ENCODE measurements around the gene TEX13A. TPM values are rescaled to one million over a fixed set of nuclear protein-coding genes. Genes with fewer than 3 reads are reported as not detected.

The TEX13A gene
- total RNA-seq, 4 donors from 2014 or later: not detected

DNA sequence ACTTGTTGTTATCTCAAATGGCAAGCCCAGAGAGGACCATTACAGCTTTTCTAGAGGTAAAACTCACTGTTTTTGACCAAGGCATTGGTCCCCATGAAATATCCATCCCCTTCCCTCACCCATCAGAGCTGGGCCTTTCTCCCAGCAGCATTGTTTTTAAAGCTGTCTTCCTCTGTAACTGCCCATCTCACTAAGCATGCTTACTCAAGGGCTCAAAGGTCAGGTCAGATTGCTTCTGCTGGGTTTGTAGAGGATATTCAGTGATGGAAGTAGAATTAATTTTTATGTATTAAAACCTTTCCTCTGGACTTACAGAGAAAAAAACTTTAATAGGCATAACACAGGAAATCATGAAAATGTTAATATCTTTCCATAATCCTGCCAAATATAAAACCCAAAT is 11.1 kb downstream of the TEX13A start:
- TF ChIP-seq, protein P1, sequence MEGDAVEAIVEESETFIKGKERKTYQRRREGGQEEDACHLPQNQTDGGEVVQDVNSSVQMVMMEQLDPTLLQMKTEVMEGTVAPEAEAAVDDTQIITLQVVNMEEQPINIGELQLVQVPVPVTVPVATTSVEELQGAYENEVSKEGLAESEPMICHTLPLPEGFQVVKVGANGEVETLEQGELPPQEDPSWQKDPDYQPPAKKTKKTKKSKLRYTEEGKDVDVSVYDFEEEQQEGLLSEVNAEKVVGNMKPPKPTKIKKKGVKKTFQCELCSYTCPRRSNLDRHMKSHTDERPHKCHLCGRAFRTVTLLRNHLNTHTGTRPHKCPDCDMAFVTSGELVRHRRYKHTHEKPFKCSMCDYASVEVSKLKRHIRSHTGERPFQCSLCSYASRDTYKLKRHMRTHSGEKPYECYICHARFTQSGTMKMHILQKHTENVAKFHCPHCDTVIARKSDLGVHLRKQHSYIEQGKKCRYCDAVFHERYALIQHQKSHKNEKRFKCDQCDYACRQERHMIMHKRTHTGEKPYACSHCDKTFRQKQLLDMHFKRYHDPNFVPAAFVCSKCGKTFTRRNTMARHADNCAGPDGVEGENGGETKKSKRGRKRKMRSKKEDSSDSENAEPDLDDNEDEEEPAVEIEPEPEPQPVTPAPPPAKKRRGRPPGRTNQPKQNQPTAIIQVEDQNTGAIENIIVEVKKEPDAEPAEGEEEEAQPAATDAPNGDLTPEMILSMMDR (IDR thresholded peaks at IDR 0.05): no peak
- no peak for TF ChIP-seq POLR2A (IDR thresholded peaks at IDR 0.05)
- DNase-seq (ENCODE audit: low spot score in 2 of 2): no peak
- H3K4me3 ChIP-seq (ENCODE audit: low read depth, poor library complexity, severe bottlenecking): no peak overlapping the region
- intact Hi-C loops (cut with DNase I; ENCODE audit: low total_unique reads): no loop called here

DNA sequence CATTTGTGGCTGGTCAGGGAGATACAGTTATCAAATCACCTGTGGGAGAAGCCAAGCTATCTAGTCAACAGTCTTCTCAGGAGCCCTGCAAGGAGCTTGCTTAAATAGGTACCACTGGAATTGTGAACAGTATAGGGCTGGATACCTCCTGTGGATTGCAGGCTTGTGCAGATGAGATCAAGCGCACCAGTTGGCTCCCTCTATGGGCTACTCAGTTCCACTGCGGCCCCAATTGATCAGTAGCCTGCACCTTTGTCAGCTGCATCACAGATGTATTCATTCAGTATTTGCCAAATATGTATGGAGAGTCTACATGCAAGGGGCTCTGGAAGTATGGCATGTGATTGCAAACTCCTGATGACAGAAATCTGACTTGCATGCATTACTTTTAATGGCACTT is 28.6 kb downstream of the TEX13A start:
- H3K4me3 ChIP-seq (ENCODE audit: low read depth, poor library complexity, severe bottlenecking): no peak overlapping the region
- no peak for TF ChIP-seq POLR2A (IDR thresholded peaks at IDR 0.05)
- TF ChIP-seq, protein P1 (IDR thresholded peaks at IDR 0.05): no peak
- WGBS, 2 donors: 14 to 60% methylated on average over 1 to 2 of the region's 2 CpGs
- intact Hi-C loops (cut with DNase I; ENCODE audit: low total_unique reads): no loop called here
- no peak for DNase-seq (ENCODE audit: low spot score in 2 of 2)

DNA sequence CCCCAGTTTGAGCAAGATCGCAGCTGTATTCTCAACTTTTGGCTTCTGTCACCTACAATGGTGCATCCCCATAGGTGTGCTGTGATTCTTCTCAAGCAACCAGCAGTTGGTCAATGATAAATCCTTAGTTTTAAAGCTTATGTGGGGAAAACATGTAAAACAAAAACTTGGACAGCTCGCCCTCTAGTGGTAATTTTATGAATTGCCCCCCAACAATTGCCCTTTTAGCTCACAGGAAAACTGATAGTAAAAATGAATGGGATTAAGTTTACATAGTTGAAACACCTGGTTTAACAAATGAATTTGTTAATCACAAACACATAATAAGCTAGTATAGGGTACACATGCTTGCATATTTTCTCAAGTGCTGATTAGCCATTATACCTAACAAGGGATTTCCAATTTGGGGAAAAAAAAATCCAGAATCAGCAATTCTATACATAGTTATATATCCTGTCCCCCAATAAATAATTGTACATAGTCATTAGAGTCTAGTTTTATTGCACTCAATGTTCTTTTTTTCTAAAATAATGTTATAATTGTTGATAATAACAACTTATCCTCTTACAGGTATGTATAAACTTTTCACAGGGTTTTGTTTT is 30.1 kb downstream of the TEX13A start:
- DNase-seq (ENCODE audit: low spot score in 2 of 2): peak in 1 of 2 donors; percentile 11
- intact Hi-C loops (cut with DNase I; ENCODE audit: low total_unique reads): no loop called here
- TF ChIP-seq, protein P1 (IDR thresholded peaks at IDR 0.05): no peak
- TF ChIP-seq POLR2A (IDR thresholded peaks at IDR 0.05): no peak
- 0 to 4% methylated on average over 2 of the region's 2 CpGs for WGBS, 2 donors
- no peak overlapping the region for H3K4me3 ChIP-seq (ENCODE audit: low read depth, poor library complexity, severe bottlenecking)

DNA sequence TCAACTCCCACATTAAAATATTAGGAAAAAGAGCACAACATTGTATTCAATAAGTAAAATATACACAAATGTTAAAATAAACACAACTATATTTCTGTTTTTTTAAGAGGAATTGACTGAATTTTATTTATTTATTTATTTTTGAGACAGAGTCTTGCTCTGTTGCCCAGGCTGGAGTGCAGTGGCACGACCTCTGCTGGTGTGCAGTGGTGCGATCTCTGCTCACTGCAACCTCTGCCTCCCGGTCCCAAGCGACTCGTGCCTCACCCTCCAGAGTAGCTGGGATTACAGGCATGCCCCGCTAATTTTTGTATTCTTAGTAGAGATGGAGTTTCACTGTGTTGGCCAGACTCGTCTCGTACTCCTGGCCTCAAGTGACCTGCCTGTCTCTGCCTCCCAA is 31.4 kb downstream of the TEX13A start:
- TF ChIP-seq, protein P1 (IDR thresholded peaks at IDR 0.05): no peak
- TF ChIP-seq POLR2A (IDR thresholded peaks at IDR 0.05): no peak
- no peak overlapping the region for H3K4me3 ChIP-seq (ENCODE audit: low read depth, poor library complexity, severe bottlenecking)
- 83 to 84% methylated on average over 4 to 8 of the region's 8 CpGs for WGBS, 2 donors
- intact Hi-C loops (cut with DNase I; ENCODE audit: low total_unique reads): no loop called here
- DNase-seq (ENCODE audit: low spot score in 2 of 2): no peak

DNA sequence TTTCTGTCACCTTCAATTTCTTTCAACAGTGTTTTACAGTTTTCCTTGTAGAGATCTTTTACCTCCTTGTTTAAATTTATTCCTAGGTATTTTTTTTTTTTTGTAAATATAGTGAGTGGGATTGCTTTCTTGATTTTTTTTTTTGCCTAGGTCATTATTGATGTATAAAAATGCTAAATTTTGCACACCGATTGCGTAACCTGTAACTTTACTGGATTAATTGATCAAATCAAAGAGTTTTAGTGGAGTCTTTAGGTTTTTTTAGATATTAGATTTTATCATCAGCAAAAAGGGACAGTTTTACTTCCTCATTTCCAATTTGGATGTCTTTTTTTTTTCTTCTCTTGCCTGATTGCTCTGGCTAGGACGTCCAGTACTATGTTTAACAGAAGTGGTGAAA is 40.9 kb downstream of the TEX13A start:
- no peak for TF ChIP-seq POLR2A (IDR thresholded peaks at IDR 0.05)
- TF ChIP-seq, protein P1 (IDR thresholded peaks at IDR 0.05): no peak
- no peak for DNase-seq (ENCODE audit: low spot score in 2 of 2)
- WGBS, 2 donors: 80 to 88% methylated on average over 3 of the region's 3 CpGs
- intact Hi-C loops (cut with DNase I; ENCODE audit: low total_unique reads): no loop called here
- no peak overlapping the region for H3K4me3 ChIP-seq (ENCODE audit: low read depth, poor library complexity, severe bottlenecking)

DNA sequence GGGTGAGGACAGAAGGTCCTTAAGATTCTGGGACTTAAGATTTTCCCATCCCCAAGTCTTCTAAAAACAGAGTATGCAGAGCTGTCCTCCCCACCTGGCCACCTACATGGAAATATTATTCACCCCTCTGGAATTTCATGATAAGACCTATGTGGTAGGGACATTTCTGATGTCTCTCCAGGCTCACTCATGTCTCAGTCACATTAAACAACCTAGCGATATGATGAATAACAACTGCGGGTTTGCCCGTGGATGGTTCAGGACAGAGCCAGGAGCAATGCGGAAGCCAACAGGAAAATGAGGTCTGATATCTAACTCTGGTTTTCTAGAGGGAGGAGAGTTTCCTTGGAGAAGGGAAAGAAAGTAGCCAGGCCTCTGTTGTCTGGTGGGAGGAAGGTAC is 47.4 kb downstream of the TEX13A start:
- no peak for DNase-seq (ENCODE audit: low spot score in 2 of 2)
- H3K4me3 ChIP-seq (ENCODE audit: low read depth, poor library complexity, severe bottlenecking): no peak overlapping the region
- intact Hi-C loops (cut with DNase I; ENCODE audit: low total_unique reads): no loop called here
- WGBS, 2 donors: 92 to 100% methylated on average over 4 of the region's 4 CpGs
- no peak for TF ChIP-seq POLR2A (IDR thresholded peaks at IDR 0.05)
- TF ChIP-seq, protein P1 (IDR thresholded peaks at IDR 0.05): no peak
